Measurements from ENCODE around the gene SLC25A23.

The SLC25A23 gene

GRCh38 chr19:6498294-6499036 lies 38.9 kb upstream of the SLC25A23 start:
- TF ChIP-seq, protein P1, sequence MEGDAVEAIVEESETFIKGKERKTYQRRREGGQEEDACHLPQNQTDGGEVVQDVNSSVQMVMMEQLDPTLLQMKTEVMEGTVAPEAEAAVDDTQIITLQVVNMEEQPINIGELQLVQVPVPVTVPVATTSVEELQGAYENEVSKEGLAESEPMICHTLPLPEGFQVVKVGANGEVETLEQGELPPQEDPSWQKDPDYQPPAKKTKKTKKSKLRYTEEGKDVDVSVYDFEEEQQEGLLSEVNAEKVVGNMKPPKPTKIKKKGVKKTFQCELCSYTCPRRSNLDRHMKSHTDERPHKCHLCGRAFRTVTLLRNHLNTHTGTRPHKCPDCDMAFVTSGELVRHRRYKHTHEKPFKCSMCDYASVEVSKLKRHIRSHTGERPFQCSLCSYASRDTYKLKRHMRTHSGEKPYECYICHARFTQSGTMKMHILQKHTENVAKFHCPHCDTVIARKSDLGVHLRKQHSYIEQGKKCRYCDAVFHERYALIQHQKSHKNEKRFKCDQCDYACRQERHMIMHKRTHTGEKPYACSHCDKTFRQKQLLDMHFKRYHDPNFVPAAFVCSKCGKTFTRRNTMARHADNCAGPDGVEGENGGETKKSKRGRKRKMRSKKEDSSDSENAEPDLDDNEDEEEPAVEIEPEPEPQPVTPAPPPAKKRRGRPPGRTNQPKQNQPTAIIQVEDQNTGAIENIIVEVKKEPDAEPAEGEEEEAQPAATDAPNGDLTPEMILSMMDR (IDR thresholded peaks at IDR 0.05; ENCODE audit: low read depth, low read length), result no peak
- DNase-seq (ENCODE audit: extremely low read depth, low read depth), result no peak

GRCh38 chr19:6495947-6496346 lies 36.4 kb upstream of the SLC25A23 start:
- TF ChIP-seq, protein P1 (IDR thresholded peaks at IDR 0.05; ENCODE audit: low read depth, low read length), result no peak
- no peak for DNase-seq (ENCODE audit: extremely low read depth, low read depth)

DNA sequence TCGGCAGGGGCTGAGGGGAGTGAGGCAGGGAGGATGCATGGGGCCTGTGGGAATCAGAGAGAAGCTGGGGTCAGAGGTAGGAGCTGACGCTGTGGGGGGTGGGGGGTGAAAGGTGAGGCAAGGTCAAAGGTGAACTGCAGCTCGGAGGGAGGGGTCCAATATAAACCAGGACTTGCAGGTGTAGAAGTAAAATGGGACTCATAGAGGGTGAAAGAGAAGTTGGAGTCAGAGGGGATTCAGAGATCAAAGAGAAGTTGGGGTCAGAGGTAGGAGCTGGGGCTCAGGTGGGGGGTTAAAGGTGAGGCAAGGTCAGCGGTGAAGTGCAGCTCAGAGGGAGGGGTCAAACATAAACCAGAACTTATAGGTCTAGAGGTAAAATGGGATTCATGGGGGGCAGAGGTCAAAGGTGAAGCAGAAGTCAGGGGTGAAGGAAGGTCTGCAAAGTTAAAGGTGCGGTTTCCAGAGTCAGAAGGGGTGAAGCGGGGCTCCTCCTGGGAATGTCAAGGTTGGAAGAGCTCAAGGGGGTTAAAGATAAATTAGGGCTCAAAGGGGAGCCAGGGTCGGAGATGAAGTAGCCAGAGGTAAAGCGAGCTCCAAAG lies 34.9 kb upstream of the SLC25A23 start:
- TF ChIP-seq, protein P1 (IDR thresholded peaks at IDR 0.05; ENCODE audit: low read depth, low read length), result no peak
- no peak for DNase-seq (ENCODE audit: extremely low read depth, low read depth)

DNA sequence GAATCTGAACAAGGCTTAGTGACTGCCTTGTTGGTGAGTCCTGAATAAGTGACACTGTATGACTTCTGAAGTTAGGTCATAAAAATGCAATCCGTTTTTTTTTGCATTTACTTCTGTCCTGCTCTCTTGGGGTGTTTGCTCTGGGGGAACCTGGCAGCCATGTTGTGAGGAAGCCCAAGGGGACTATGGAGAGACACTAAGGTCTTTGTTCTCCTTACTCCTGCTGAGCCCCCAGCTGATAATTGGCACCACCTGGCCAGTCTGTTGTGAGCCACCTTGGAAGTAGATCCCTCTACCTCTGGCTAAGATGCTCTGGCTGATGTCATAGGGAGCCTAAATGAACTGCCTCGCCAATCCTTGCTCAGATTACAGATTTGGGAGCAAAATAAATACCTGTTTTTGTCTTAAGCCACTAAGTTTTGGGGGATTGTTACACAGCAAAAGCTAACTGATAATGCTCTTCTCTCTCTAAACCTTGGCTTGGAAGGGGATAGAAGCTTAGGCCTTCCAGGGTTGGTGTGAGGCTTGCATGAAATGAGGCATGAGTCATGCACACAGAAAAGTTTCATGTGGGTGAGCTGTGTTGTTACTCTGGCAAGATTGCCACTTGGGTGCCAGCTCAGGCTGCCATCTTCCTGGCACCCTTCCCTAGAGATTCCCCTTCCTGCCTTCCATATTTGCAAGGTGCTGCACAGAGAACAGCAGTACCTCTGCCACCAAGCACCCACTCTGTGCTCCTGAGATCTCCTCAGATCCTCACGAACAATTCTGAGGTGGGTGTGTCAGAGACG lies 32.4 kb upstream of the SLC25A23 start:
- no peak for DNase-seq (ENCODE audit: extremely low read depth, low read depth)

GRCh38 chr19:6490134-6490533 lies 30.5 kb upstream of the SLC25A23 start:
- DNase-seq (ENCODE audit: extremely low read depth, low read depth), result no peak
- TF ChIP-seq, protein P1 (IDR thresholded peaks at IDR 0.05; ENCODE audit: low read depth, low read length), result no peak

More for the DNA sequence above, 32.4 kb upstream of the SLC25A23 start:
- TF ChIP-seq, protein P1 (IDR thresholded peaks at IDR 0.05; ENCODE audit: low read depth, low read length), result no peak

- TF ChIP-seq, protein P1 (IDR thresholded peaks at IDR 0.05; ENCODE audit: low read depth, low read length), result no peak
- no peak for DNase-seq (ENCODE audit: extremely low read depth, low read depth)
Observed at GRCh38 chr19:6489278-6490061, 29.9 kb upstream of the SLC25A23 start.
